NCI-H2196 (cell line): ENCODE data around the gene PRSS23.
"Not testable (repeated sequence)": the region's sequence is repeated elsewhere in the genome, so short reads cannot be mapped to it uniquely, and the experiment has no call there.

Experiments
- DNase-seq: peaks from one replicate; lab custom pipeline; 2025; ENCODE audit not compliant: unreplicated experiment; lab: John Stamatoyannopoulos, UW

PRSS23 gene

DNA sequence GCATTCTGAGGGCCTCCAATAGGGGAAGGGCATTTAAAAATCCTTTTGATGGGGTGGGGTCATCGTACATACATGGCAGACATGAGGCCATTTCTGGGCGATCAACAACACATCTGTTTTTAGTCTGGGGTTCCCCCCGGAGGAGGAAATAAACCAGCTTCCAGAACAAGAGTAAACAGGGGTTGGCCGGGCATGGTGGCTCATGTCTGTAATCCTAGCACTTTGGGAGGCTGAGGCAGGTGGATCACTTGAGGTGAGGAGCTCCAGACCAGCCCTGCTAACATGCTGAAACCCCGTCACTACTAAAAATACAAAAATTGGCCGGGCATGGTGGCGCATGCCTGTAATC, 12.0 kb downstream of the PRSS23 start:
- no peak for DNase-seq

DNA sequence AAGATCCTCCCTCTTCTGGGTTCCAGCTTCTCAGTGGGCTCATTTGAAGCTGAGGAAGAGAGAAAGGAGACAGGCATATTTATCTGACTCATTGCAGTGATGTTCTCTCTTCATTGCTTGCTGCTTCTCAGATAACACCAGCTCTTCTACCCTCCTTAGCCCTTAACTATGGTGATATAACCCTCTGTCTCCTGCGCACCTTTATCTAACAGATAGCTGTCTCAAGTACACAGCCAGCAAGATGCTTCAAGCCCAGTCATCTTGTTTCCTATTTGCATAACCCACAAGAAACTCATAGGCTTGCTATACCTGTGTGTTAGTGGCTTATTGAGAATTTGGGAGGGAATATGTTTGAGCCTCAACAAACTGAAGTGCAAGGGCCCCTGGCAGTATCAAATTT, 12.6 kb downstream of the PRSS23 start:
- no peak for DNase-seq

DNA sequence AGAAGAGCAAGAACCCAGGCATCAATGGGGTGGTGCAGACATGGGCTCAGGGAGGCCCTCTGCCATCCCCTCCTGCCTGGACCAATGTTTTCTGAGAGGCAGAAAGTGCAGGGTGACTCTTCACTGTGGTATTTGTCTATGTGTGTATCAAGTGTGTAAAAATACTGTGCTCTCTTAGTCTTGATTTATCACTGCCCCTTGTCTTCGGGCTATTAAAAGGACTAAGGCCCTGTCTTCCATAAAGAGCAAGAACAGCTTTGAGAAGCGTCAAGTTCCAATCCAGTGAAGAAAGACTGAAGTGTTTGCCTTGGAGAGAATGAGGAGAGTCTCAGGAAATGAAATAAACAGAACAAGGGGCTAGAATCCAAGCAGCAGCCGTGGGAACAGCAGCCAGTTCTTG, 14.4 kb downstream of the PRSS23 start:
- no peak for DNase-seq

DNA sequence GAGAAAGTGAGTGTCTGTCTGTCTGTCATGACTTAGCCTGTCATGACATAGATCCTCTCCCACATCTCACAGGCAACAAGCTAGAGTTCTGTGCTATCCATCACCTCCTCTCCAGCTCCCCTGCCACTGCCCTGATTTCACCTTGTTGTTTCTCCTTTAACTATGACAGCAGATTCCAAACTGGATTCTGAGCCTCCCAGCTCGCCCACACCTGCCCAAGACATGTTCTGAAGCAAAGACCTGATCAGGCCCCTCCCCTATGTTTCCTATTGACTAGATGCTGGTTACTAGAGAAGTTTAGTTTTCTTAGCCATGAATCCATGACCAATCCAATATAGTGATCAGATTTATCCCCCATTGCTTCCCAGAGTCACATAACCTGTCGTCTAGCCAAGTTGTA, 15.4 kb downstream of the PRSS23 start:
- no peak for DNase-seq

DNA sequence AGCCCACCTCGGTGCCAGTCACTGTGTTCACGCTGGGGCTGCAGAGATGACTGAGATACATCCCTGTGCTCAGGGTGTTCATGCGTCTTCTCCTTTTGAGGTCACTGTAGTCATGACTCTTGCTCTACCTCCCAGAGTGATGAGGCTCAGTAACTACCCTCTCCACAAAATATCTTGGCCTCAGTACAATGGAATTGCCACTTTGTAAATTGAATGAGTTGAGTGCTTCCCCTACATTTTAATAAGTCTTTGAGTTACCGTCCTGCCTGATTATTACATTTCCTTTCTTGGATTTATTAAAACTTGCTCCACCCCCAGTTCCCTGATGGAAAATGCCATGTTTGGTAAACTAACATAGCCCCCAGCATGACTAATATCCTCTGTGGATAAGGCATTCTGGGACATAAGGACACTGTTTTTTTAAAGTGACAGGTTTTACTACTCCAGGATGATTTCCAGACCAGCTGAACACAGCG, 15.9 kb downstream of the PRSS23 start:
- DNase-seq: no peak

GRCh38 chr11:86818462-86819192, 18.3 kb downstream of the PRSS23 start:
- peak; percentile 71 for DNase-seq

DNA sequence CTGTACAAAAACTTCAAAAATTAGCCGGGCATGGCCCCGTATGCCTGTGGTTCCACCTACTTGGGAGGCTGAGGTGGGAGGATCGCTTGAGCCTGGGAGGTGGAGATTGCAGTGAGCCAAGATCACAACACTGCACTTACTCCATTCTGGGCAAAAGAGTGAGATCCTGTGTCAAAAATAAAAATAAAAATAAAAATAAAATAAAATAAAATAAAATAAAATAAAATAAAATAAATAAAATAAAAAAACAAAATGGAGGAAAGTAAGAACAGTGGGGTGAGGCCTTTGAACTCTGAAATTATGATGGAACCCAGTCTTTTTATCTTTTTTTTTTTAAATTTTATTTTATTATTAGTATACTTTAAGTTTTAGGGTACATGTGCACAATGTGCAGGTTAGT, 23.8 kb downstream of the PRSS23 start:
- DNase-seq: not testable (repeated sequence)

- DNase-seq: not testable (repeated sequence)
These were observed 34.0 kb downstream of the PRSS23 start for GRCh38 chr11:86834376-86834775.

DNA sequence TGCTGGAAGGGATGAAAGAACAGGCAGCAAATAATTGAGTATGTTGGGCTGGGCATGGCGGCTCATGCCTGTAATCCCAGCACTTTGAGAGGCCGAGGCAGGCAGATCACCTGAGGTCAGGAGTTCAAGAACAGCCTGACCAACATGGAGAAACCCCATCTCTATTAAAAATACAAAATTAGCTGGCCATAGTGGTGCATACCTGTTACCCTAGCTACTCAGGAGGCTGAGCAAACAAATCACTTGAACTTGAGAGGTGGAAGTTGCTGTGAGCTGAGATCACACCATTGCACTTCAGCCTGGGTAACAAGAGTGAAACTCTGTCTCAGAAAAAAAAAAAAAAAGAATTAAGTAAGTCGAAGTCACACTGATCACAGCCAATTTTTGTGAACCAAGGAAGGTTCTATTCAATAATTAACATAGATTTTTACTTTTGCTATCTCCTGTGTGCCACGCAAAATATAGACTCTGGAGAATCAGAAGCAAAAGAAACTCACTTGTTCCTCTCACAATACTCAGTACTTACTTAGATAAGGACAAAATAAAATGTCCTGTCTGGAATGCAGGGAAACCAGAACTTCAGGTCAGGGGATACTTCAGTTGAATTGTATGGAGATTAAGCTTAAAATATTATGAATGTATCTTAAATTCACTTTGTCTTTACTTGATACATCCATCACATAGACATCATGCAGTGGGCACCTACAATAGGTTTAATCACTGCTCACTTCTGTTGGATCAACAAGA, 44.6 kb downstream of the PRSS23 start:
- DNase-seq: not testable (repeated sequence)

DNA sequence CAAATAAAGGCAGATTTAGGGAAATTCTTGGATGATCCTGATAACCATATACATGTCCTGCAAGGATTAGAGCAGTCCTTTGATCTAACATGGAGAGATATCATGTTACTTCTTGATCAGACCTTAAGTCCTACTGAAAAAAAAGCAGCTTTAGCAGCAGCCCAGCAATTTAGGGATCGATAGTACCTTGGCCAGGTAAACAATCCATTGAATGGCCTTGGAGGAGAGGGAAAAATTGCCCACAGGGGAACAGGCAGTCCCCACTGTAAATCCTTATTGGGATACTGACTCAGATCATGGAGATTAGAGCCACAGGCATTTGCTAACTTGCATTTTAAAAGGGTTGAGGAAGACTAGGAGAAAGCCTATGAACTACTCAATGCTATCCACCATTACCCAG, 47.8 kb downstream of the PRSS23 start:
- no peak for DNase-seq

- no peak for DNase-seq
These were observed 49.3 kb downstream of the PRSS23 start for GRCh38 chr11:86849679-86850078.
